Panc1 (cell line): ENCODE measurements around the gene WNK3. TPM values are rescaled to one million over a fixed set of nuclear protein-coding genes. Genes with fewer than 3 reads are reported as not detected.

Experiments
- ATAC-seq: fragments of 200-7000 bp; cut with Tn5 transposase; 2 replicates; pipeline ENCODE4 v1.9.1; 2020; ENCODE audit warnings: mild to moderate bottlenecking, moderate library complexity
- BruUV-seq: library from RNA; stranded (reverse); fragments of 400-500 nt; replicated peaks from 2 replicates; lab custom pipeline; 2021; lab: Mats Ljungman, UMichigan
- CTCF ChIA-PET: fragments of 300-600 bp; sonication (Branson Sonifier 250); formaldehyde crosslinking; loops from one replicate; lab custom pipeline; 2022; ENCODE audit warnings: antibody characterized with exemption; lab: Charles Lee
- POLR2A ChIA-PET: fragments of 300-600 bp; sonication (Branson Sonifier 250); formaldehyde crosslinking; loops from one replicate; lab custom pipeline; 2022; ENCODE audit warnings: antibody characterized with exemption; lab: Charles Lee
- DNase-seq: peaks from one replicate; pipeline ENCODE4 v3.0.0-alpha.2; 2010; ENCODE audit warnings: low read depth, low spot score
- H3K27ac ChIP-seq: 2 replicates; pipeline ENCODE4 v1.5.1; 2011; ENCODE audit warnings: mild to moderate bottlenecking, low read length, inconsistent platforms
- H3K27me3 ChIP-seq: fragments of 200-500 bp; sonication (Bioruptor generic); 2 replicates; pipeline ENCODE4 v1.6.0; 2014; ENCODE audit warnings: low read length, inconsistent platforms; ENCODE audit not compliant: control insufficient read depth, insufficient read depth
- H3K36me3 ChIP-seq: fragments of 200-500 bp; sonication (Bioruptor generic); 2 replicates; pipeline ENCODE4 v1.5.1; 2014; ENCODE audit warnings: inconsistent platforms, mild to moderate bottlenecking, low read length, moderate library complexity; ENCODE audit not compliant: control insufficient read depth, insufficient read depth
- H3K4me1 ChIP-seq: 2 replicates; pipeline ENCODE4 v1.5.1; 2011; ENCODE audit warnings: inconsistent platforms, mild to moderate bottlenecking, low read length, moderate library complexity; ENCODE audit not compliant: control insufficient read depth, insufficient read depth
- H3K4me3 ChIP-seq, 2 experiments: 2 replicates each; pipeline ENCODE4 v1.5.1; 2011 to 2012; ENCODE audit warnings: low read depth in 2 of 2, low read length in 2 of 2, mild to moderate bottlenecking in 2 of 2, inconsistent platforms in 1 of 2, moderate library complexity in 1 of 2
- H3K9me3 ChIP-seq: fragments of 200-500 bp; sonication (Bioruptor generic); 2 replicates; pipeline ENCODE4 v1.5.1; 2014; ENCODE audit warnings: low read depth, mild to moderate bottlenecking, inconsistent platforms, low read length, moderate library complexity; ENCODE audit not compliant: control insufficient read depth, insufficient read depth
- POLR2AphosphoS5 ChIP-seq: IDR thresholded peaks from 2 replicates; pipeline ENCODE4 v1.6.1; 2012; ENCODE audit warnings: mild to moderate bottlenecking, low read depth, low read length, moderate library complexity
- SIN3A ChIP-seq: IDR thresholded peaks from 2 replicates; pipeline ENCODE4 v1.6.1; 2012; ENCODE audit warnings: low read depth, mild to moderate bottlenecking, low read length, moderate library complexity, borderline replicate concordance; ENCODE audit not compliant: insufficient read depth
- TCF7L2 ChIP-seq: IDR thresholded peaks from 2 replicates; pipeline ENCODE4 v1.6.1; 2011; ENCODE audit warnings: mild to moderate bottlenecking, low read depth, low read length, inconsistent platforms
- in situ Hi-C: cut with HindIII; loops from 2 replicates; pipeline ENCODE4 v1.10.0; 2016; ENCODE audit warnings: low sequenced_read_pairs, low pct_unique_long_range_greater_than_20kb
- intact Hi-C: fragments of 100-400 bp; cut with micrococcal nuclease; formaldehyde crosslinking; loops from one replicate; pipeline ENCODE4 v1.10.0; 2022; ENCODE audit not compliant: unreplicated experiment
- total RNA-seq: library from RNA; stranded (reverse); gene quantifications from one replicate; pipeline ENCODE4 v1.2.1, GENCODE V29; 2021; ENCODE audit not compliant: unreplicated experiment
- TF ChIP-seq, protein P1 (sequence below), 2 experiments: IDR thresholded peaks; 2 replicates each; pipeline ENCODE4 v1.6.1; 2011 to 2012; ENCODE audit warnings: low read depth in 2 of 2, control low read depth in 1 of 2, low read length in 1 of 2, mild to moderate bottlenecking in 1 of 2, moderate library complexity in 1 of 2; ENCODE audit not compliant: insufficient read depth in 1 of 2
- TF ChIP-seq, protein P2 (sequence below): fragments of 450-650 bp; IDR thresholded peaks from 2 replicates; pipeline ENCODE4 v1.5.1; 2017; ENCODE audit warnings: mild to moderate bottlenecking

Gene WNK3
- total RNA-seq, 1 experiment from 2014 or later, result not detected

DNA sequence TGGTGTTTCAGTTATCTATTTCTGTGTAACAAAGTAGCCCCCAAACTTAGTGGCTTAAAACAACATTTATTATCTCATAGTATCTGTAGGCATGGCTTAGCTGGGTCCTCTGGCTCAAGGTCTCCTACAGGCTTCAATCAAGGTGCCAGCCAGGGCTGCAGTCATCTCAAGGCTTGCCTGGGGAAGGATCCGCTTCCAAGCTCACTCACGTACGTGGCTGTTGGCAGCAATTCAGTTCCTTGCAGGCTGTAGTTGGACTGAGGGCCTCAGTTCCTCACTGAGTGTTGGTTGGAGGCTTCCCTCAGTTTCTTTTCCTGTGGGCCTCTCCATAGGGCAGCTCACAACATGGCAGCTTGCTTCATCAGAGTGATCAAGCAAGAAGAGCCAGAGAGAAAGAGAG is 184.1 kb downstream of the WNK3 start:
- intact Hi-C loops (no loop called here), in situ Hi-C loops (no loop called here)
- H3K27ac ChIP-seq, result no peak overlapping the region
- H3K27me3 ChIP-seq, result no peaks in the 10 kb centered on the region
- TF ChIP-seq POLR2AphosphoS5 (no peak), TCF7L2 (no peak), SIN3A (no peak)
- TF ChIP-seq, protein P1, sequence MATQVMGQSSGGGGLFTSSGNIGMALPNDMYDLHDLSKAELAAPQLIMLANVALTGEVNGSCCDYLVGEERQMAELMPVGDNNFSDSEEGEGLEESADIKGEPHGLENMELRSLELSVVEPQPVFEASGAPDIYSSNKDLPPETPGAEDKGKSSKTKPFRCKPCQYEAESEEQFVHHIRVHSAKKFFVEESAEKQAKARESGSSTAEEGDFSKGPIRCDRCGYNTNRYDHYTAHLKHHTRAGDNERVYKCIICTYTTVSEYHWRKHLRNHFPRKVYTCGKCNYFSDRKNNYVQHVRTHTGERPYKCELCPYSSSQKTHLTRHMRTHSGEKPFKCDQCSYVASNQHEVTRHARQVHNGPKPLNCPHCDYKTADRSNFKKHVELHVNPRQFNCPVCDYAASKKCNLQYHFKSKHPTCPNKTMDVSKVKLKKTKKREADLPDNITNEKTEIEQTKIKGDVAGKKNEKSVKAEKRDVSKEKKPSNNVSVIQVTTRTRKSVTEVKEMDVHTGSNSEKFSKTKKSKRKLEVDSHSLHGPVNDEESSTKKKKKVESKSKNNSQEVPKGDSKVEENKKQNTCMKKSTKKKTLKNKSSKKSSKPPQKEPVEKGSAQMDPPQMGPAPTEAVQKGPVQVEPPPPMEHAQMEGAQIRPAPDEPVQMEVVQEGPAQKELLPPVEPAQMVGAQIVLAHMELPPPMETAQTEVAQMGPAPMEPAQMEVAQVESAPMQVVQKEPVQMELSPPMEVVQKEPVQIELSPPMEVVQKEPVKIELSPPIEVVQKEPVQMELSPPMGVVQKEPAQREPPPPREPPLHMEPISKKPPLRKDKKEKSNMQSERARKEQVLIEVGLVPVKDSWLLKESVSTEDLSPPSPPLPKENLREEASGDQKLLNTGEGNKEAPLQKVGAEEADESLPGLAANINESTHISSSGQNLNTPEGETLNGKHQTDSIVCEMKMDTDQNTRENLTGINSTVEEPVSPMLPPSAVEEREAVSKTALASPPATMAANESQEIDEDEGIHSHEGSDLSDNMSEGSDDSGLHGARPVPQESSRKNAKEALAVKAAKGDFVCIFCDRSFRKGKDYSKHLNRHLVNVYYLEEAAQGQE (IDR thresholded peaks at IDR 0.05; ENCODE audit: insufficient read depth in 1 of 2, low read depth in 2 of 2, low read length in 1 of 2), result no peak
- TF ChIP-seq, protein P2, sequence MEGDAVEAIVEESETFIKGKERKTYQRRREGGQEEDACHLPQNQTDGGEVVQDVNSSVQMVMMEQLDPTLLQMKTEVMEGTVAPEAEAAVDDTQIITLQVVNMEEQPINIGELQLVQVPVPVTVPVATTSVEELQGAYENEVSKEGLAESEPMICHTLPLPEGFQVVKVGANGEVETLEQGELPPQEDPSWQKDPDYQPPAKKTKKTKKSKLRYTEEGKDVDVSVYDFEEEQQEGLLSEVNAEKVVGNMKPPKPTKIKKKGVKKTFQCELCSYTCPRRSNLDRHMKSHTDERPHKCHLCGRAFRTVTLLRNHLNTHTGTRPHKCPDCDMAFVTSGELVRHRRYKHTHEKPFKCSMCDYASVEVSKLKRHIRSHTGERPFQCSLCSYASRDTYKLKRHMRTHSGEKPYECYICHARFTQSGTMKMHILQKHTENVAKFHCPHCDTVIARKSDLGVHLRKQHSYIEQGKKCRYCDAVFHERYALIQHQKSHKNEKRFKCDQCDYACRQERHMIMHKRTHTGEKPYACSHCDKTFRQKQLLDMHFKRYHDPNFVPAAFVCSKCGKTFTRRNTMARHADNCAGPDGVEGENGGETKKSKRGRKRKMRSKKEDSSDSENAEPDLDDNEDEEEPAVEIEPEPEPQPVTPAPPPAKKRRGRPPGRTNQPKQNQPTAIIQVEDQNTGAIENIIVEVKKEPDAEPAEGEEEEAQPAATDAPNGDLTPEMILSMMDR, result no peak
- H3K9me3 ChIP-seq, result no peaks in the 10 kb centered on the region
- CTCF ChIA-PET, result no interaction called here
- peaks cover 14% of the 10 kb centered on the region; the same call in 1 of the 2 replicates for H3K4me1 ChIP-seq
- H3K36me3 ChIP-seq, result no peaks in the 10 kb centered on the region; the same call in 1 of the 2 replicates
- POLR2A ChIA-PET, result no interaction called here
- ATAC-seq, result no peak
- no peak overlapping the region for H3K4me3 ChIP-seq
- BruUV-seq, result no TSS peak
- no peak for DNase-seq

DNA sequence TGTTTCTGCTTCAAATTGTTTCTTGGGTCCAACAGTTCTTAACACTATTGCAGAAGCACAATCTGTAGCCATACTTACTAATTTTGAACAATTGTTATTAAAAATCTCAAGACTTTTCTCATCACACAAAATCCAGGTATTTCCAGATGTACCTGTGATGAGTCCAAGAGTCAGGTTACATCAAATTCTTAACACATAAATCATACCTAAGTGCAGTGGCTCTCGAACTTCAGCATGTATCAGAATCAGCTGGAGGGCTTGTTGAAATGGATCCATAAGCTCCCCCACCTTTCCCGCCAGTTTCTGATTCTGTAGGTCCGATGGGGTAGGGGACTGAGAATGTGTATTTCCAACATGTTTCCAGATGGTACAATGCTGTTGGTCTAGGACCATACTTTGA is 185.4 kb downstream of the WNK3 start:
- CTCF ChIA-PET, result no interaction called here
- no peaks in the 10 kb centered on the region; the same call in 1 of the 2 replicates for H3K36me3 ChIP-seq
- DNase-seq, result no peak
- in situ Hi-C loops, result no loop called here
- H3K27me3 ChIP-seq, result no peaks in the 10 kb centered on the region
- intact Hi-C loops, result no loop called here
- ATAC-seq, result no peak
- no TSS peak for BruUV-seq
- no peak overlapping the region for H3K4me3 ChIP-seq
- POLR2A ChIA-PET, result no interaction called here
- no peaks in the 10 kb centered on the region for H3K9me3 ChIP-seq
- H3K27ac ChIP-seq, result no peak overlapping the region
- TF ChIP-seq, protein P1 (IDR thresholded peaks at IDR 0.05; ENCODE audit: insufficient read depth in 1 of 2, low read depth in 2 of 2, low read length in 1 of 2), result no peak
- TF ChIP-seq SIN3A, result no peak
- TF ChIP-seq, protein P2, result no peak
- no peak for TF ChIP-seq TCF7L2
- H3K4me1 ChIP-seq, result peaks cover under 1% of the 10 kb centered on the region; the same call in 1 of the 2 replicates
